Lower leg skin (tissue), 3 donors: Measurements from ENCODE around the gene TBC1D3B.
"Not testable (repeated sequence)": the region's sequence is repeated elsewhere in the genome, so short reads cannot be mapped to it uniquely, and the experiment has no call there.

ENCODE experiments used
- CTCF ChIP-seq, 3 donors: fragments of 450-650 bp; IDR thresholded peaks; one replicate each; pipeline ENCODE4 v1.5.1; 2016; ENCODE audit warnings: antibody characterized with exemption in 3 of 3, mild to moderate bottlenecking in 3 of 3, moderate library complexity in 2 of 3
- POLR2A ChIP-seq, 2 donors: fragments of 450-650 bp; IDR thresholded peaks; one replicate each; pipeline ENCODE4 v1.6.1; 2016 to 2017; ENCODE audit warnings: antibody characterized with exemption in 2 of 2, mild to moderate bottlenecking in 1 of 2, moderate library complexity in 1 of 2

- TF ChIP-seq CTCF, POLR2A (IDR thresholded peaks at IDR 0.05): not testable (repeated sequence)
These were observed 30.9 kb upstream of the TBC1D3B start for GRCh38 chr17:36207383-36207782.
